ENCODE measurements around the gene CACFD1.

DNA sequence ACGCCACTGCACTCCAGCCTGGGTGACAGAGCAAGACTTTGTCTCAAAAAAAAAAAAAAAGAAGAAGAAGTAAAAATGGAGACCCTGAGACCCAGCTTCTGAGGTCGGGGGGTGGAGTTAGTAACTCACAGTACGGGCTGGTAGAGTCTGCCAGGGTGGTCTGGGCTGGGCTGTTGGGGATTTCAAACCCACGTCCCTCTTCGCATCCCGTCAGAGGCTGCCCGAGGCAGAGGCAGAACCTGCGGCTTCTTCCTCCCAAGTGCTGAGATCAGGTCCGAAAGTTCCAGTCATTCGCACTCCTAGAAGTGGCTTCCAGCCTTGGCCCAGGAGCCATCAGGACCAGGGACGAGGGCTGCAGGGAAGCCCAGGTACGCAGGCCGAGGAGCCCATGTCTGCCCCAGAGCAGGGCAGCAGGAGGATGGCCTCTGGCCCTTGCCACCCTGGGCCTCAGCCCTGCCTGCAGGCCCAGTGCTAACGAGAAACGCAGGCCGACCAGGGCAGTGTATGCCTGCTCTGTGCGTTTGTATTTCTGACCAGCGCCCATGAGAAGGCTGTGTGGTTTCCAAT lies 29.0 kb downstream of the CACFD1 start:
- TF ChIP-seq, protein P1, sequence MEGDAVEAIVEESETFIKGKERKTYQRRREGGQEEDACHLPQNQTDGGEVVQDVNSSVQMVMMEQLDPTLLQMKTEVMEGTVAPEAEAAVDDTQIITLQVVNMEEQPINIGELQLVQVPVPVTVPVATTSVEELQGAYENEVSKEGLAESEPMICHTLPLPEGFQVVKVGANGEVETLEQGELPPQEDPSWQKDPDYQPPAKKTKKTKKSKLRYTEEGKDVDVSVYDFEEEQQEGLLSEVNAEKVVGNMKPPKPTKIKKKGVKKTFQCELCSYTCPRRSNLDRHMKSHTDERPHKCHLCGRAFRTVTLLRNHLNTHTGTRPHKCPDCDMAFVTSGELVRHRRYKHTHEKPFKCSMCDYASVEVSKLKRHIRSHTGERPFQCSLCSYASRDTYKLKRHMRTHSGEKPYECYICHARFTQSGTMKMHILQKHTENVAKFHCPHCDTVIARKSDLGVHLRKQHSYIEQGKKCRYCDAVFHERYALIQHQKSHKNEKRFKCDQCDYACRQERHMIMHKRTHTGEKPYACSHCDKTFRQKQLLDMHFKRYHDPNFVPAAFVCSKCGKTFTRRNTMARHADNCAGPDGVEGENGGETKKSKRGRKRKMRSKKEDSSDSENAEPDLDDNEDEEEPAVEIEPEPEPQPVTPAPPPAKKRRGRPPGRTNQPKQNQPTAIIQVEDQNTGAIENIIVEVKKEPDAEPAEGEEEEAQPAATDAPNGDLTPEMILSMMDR (IDR thresholded peaks at IDR 0.05) = no peak
- TF ChIP-seq POLR2AphosphoS5 (IDR thresholded peaks at IDR 0.05; ENCODE audit: insufficient read depth in 1 of 2, low read depth in 1 of 2) = no peak

All from vagina (tissue), 2 donors.